ENCODE measurements around the gene DAZAP2.

DNA sequence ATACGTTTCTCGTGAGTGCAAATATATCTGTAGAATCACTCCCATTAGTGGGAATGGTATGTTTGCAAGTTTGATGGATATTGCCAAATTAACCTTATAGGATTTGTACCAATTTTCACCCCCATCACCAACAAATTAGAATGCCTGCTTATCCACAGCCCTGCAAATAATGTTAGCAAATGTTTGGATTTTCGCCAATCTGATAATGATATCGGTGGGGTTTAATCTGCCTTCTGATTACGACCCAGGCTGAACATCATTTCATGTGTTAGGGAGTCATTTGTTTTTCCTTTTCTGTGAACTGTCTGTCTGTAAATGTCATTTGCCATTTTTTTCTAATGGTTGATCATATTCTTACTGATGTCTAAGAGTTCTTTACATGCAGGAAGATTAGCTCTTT, 4.1 kb upstream of the DAZAP2 start:
- TF ChIP-seq CTCF (conservative IDR thresholded peaks at IDR 0.05; ENCODE audit: low read depth, low read length) = no peak
- TF ChIP-seq RAD21 (IDR thresholded peaks at IDR 0.05; ENCODE audit: low read length) = no peak
- no peak for TF ChIP-seq POLR2A (IDR thresholded peaks at IDR 0.05; ENCODE audit: low read depth, low read length)
- TF ChIP-seq SMC3 (IDR thresholded peaks at IDR 0.05; ENCODE audit: low read depth, low read length) = no peak
- no peak for TF ChIP-seq CEBPB (IDR thresholded peaks at IDR 0.05; ENCODE audit: low read depth, low read length)
